ENCODE measurements around the gene MRPS24. TPM values are rescaled to one million over a fixed set of nuclear protein-coding genes. Genes with fewer than 3 reads are reported as not detected.

MRPS24 gene
- total and polyA plus RNA-seq, 2 donors (not counting 3 experiments of a cell fraction or from before 2014, with no cell fraction given): 105 to 279 TPM

GRCh38 chr7:43825391-43825808 is 43.9 kb downstream of the MRPS24 start:
- TF ChIP-seq POLR2A (IDR thresholded peaks at IDR 0.05; ENCODE audit: low read depth, low read length) (no peak), EZH2 (IDR thresholded peaks at IDR 0.05; ENCODE audit: borderline replicate concordance, low read depth, low read length, severe bottlenecking) (no peak), MYC (IDR thresholded peaks at IDR 0.05; ENCODE audit: low read depth, low read length) (no peak), MAX (IDR thresholded peaks at IDR 0.05; ENCODE audit: insufficient read depth, insufficient read length) (no peak), JUN (IDR thresholded peaks at IDR 0.05; ENCODE audit: borderline replicate concordance, insufficient read depth, insufficient read length, low read depth) (no peak), POLR2AphosphoS5 (IDR thresholded peaks at IDR 0.05; ENCODE audit: insufficient read depth, low read depth, low read length) (no peak), FOS (IDR thresholded peaks at IDR 0.05; ENCODE audit: borderline replicate concordance, insufficient read depth, low read length) (no peak), GATA2 (IDR thresholded peaks at IDR 0.05; ENCODE audit: insufficient read depth, insufficient read length, low read depth, low read length) (no peak), CTCF (IDR thresholded peaks at IDR 0.05; ENCODE audit: extremely low read depth in 1 of 2, insufficient read depth in 1 of 2, low read depth in 1 of 2, low read length in 2 of 2) (no peak)
- H3K36me3 ChIP-seq (ENCODE audit: control insufficient read depth in 2 of 2, extremely low read depth in 1 of 2, insufficient read depth in 2 of 2, low read length in 2 of 2): no peaks in the 10 kb centered on the region
- no peaks in the 10 kb centered on the region for H3K9me1 ChIP-seq (replicated peaks; ENCODE audit: control insufficient read depth, extremely low read depth, insufficient read depth, low read length)
- H4K20me1 ChIP-seq (replicated peaks; ENCODE audit: control insufficient read depth, extremely low read depth, insufficient read depth, low read length): no peaks in the 10 kb centered on the region
- DNase-seq (ENCODE audit: low read depth, low spot score) (no peak), FAIRE-seq (no peak)
- H3K9me3 ChIP-seq (replicated peaks; ENCODE audit: control insufficient read depth, insufficient read depth, low read length): no peaks in the 10 kb centered on the region
- no peak overlapping the region for H3K4me3 ChIP-seq (replicated peaks in 1 of 3; ENCODE audit: insufficient read depth in 1 of 3, low read depth in 1 of 3, low read length in 3 of 3)
- BruUV-seq (replicated peaks): no TSS peak
- CTCF ChIA-PET: interaction anchor here (5.7 kb wide), 1 partner anchor 13 kb away, joined by 33 read pairs; no protein-coding TSS in a partner anchor
- H2AFZ ChIP-seq (ENCODE audit: low read depth, low read length): no peak overlapping the region
- dilution Hi-C loops (cut with MboI; ENCODE audit: extremely low pct_ligation_motif_present, low sequenced_read_pairs): no loop called here
- no peak overlapping the region for H3K9ac ChIP-seq (replicated peaks; ENCODE audit: extremely low read depth, insufficient read depth, low read length)
- POLR2A ChIA-PET: no interaction called here
- no peak overlapping the region for H3K27ac ChIP-seq (ENCODE audit: insufficient read depth, low read depth, low read length)
- H3K4me2 ChIP-seq (ENCODE audit: insufficient read depth, low read length): no peak overlapping the region
- H3K4me1 ChIP-seq (ENCODE audit: control insufficient read depth, extremely low read depth, insufficient read depth, low read length): no peaks in the 10 kb centered on the region
- intact Hi-C loops (cut with micrococcal nuclease): no loop called here
- peaks cover 22 to 31% of the 10 kb centered on the region in 2 experiments for H3K27me3 ChIP-seq (ENCODE audit: control insufficient read depth in 2 of 2, insufficient read depth in 2 of 2, low read length in 2 of 2)
- no peaks in the 10 kb centered on the region for H3K79me2 ChIP-seq (ENCODE audit: control insufficient read depth, insufficient read depth, low read length)
